ENCODE results near the gene ACOX3.
"Not testable (repeated sequence)": the region's sequence is repeated elsewhere in the genome, so short reads cannot be mapped to it uniquely, and the experiment has no call there.

The ACOX3 gene

GRCh38 chr4:8353158-8353669 lies 87.3 kb downstream of the ACOX3 start:
- TF ChIP-seq CTCF (IDR thresholded peaks at IDR 0.05; ENCODE audit: low read depth, low read length, missing control alignments): no peak
- no peak overlapping the region for H3K4me3 ChIP-seq (ENCODE audit: low read depth, low read length)
- DNase-seq (ENCODE audit: low read depth): no peak

- DNase-seq (ENCODE audit: low read depth): no peak
- TF ChIP-seq CTCF (IDR thresholded peaks at IDR 0.05; ENCODE audit: low read depth, low read length, missing control alignments): no peak
- no peak overlapping the region for H3K4me3 ChIP-seq (ENCODE audit: low read depth, low read length)
These were observed 88.0 kb downstream of the ACOX3 start for GRCh38 chr4:8352368-8353157.

GRCh38 chr4:8351931-8352367 lies 88.6 kb downstream of the ACOX3 start:
- no peak for TF ChIP-seq CTCF (IDR thresholded peaks at IDR 0.05; ENCODE audit: low read depth, low read length, missing control alignments)
- DNase-seq (ENCODE audit: low read depth): no peak
- no peak overlapping the region for H3K4me3 ChIP-seq (ENCODE audit: low read depth, low read length)

- DNase-seq (ENCODE audit: low read depth): no peak
- no peak for TF ChIP-seq CTCF (IDR thresholded peaks at IDR 0.05; ENCODE audit: low read depth, low read length, missing control alignments)
- H3K4me3 ChIP-seq (ENCODE audit: low read depth, low read length): no peak overlapping the region
These were observed 89.6 kb downstream of the ACOX3 start for GRCh38 chr4:8350841-8351461.

- no peak for TF ChIP-seq CTCF (IDR thresholded peaks at IDR 0.05; ENCODE audit: low read depth, low read length, missing control alignments)
- DNase-seq (ENCODE audit: low read depth): no peak
- H3K4me3 ChIP-seq (ENCODE audit: low read depth, low read length): no peak overlapping the region
These were observed 90.2 kb downstream of the ACOX3 start for GRCh38 chr4:8350352-8350751.

GRCh38 chr4:8349664-8350236 lies 90.8 kb downstream of the ACOX3 start:
- no peak for DNase-seq (ENCODE audit: low read depth)
- no peak for TF ChIP-seq CTCF (IDR thresholded peaks at IDR 0.05; ENCODE audit: low read depth, low read length, missing control alignments)
- H3K4me3 ChIP-seq (ENCODE audit: low read depth, low read length): no peak overlapping the region

- H3K4me3 ChIP-seq (ENCODE audit: low read depth, low read length); DNase-seq (ENCODE audit: low read depth): not testable (repeated sequence)
These were observed 91.3 kb downstream of the ACOX3 start for GRCh38 chr4:8349236-8349635.
